SK-N-SH (cell line): ENCODE results near the gene ANKMY2. TPM values are rescaled to one million over a fixed set of nuclear protein-coding genes. Genes with fewer than 3 reads are reported as not detected.
A peak's percentile ranks its signal among the peaks of the same experiment; 100 is the strongest.

Source experiments
- CTCF ChIA-PET: fragments of 300-600, 350-600 bp; formaldehyde crosslinking; extraction: SDS; loops from one replicate; lab custom pipeline; 2021; lab: Yijun Ruan, JAX
- POLR2A ChIA-PET: fragments of 350-600 bp; sonication (Branson Sonifier 250); formaldehyde crosslinking; extraction: SDS; loops from one replicate; lab custom pipeline; 2020; ENCODE audit warnings: antibody characterized with exemption, inconsistent platforms; lab: Yijun Ruan, JAX
- DNase-seq: peaks from one replicate; pipeline ENCODE4 v3.0.0; 2012
- H2AFZ ChIP-seq: fragments of 200-600 bp; sonication (generic); 2 replicates; pipeline ENCODE4 v1.8.1; 2016; ENCODE audit warnings: antibody characterized with exemption, mild to moderate bottlenecking, low read depth
- H3F3A ChIP-seq: fragments of 200-600 bp; sonication (generic); replicated peaks from 2 replicates; pipeline ENCODE3; 2016; ENCODE audit warnings: antibody characterized with exemption, mild to moderate bottlenecking; ENCODE audit not compliant: insufficient read depth
- H3K27ac ChIP-seq, 2 experiments: fragments of 200-500 bp in 1 of 2; fragments of 200-600 bp in 1 of 2; sonication (Bioruptor generic) in 1 of 2; sonication (generic), shearing (Covaris generic) in 1 of 2; 2 replicates each; pipeline versions ENCODE4 v1.5.1 to v1.6.1; 2014 to 2016; ENCODE audit warnings: low read depth in 2 of 2, inconsistent platforms in 1 of 2, low read length in 1 of 2, mild to moderate bottlenecking in 1 of 2, mixed read lengths in 1 of 2
- H3K27me3 ChIP-seq: fragments of 200-600 bp; sonication (generic), shearing (Covaris generic); 2 replicates; pipeline ENCODE4 v1.6.1; 2016; ENCODE audit warnings: mixed run types; ENCODE audit not compliant: insufficient read depth
- H3K36me3 ChIP-seq, 2 experiments: fragments of 200-500 bp in 1 of 2; fragments of 200-600 bp in 1 of 2; sonication (Bioruptor generic) in 1 of 2; sonication (generic) in 1 of 2; replicated peaks in 1 of 2; 2 replicates each; pipeline versions ENCODE3 to v1.5.1; 2014 to 2016; ENCODE audit warnings: low read length in 1 of 2, mild to moderate bottlenecking in 1 of 2; ENCODE audit not compliant: insufficient read depth in 2 of 2, control insufficient read depth in 1 of 2
- H3K4me1 ChIP-seq, 2 experiments: fragments of 200-500 bp in 1 of 2; fragments of 200-600 bp in 1 of 2; sonication (Bioruptor generic) in 1 of 2; sonication (generic), shearing (Covaris generic) in 1 of 2; 2 replicates each; pipeline versions ENCODE4 v1.5.1 to v1.6.1; 2014 to 2016; ENCODE audit warnings: low read depth in 1 of 2, low read length in 1 of 2, mixed run types in 1 of 2; ENCODE audit not compliant: insufficient read depth in 2 of 2, control insufficient read depth in 1 of 2
- H3K4me2 ChIP-seq: fragments of 200-600 bp; sonication (generic), shearing (Covaris generic); 2 replicates; pipeline ENCODE4 v1.6.1; 2017; ENCODE audit warnings: mixed run types
- H3K4me3 ChIP-seq, 2 experiments: fragments of 200-500 bp in 1 of 2; fragments of 200-600 bp in 1 of 2; sonication (Bioruptor generic) in 1 of 2; sonication (generic), shearing (Covaris generic) in 1 of 2; 2 replicates each; pipeline versions ENCODE4 v1.5.1 to v1.8.1; 2014 to 2016; ENCODE audit warnings: low read depth in 2 of 2, inconsistent platforms in 1 of 2, low read length in 1 of 2, mild to moderate bottlenecking in 1 of 2, mixed read lengths in 1 of 2, moderate library complexity in 1 of 2
- H3K79me2 ChIP-seq: fragments of 200-600 bp; sonication (generic); 2 replicates; pipeline ENCODE4 v1.8.1; 2017; ENCODE audit warnings: mild to moderate bottlenecking; ENCODE audit not compliant: insufficient read depth
- H3K9ac ChIP-seq: fragments of 200-600 bp; sonication (generic); 2 replicates; pipeline ENCODE4 v1.6.1; 2017; ENCODE audit warnings: mixed run types
- H3K9me2 ChIP-seq: fragments of 200-600 bp; sonication (generic); 2 replicates; pipeline ENCODE4 v1.6.1; 2017; ENCODE audit warnings: mixed run types
- H3K9me3 ChIP-seq: fragments of 200-600 bp; sonication (generic); 2 replicates; pipeline ENCODE4 v1.6.1; 2017; ENCODE audit warnings: mixed run types, mild to moderate bottlenecking, moderate library complexity
- H4K20me1 ChIP-seq: fragments of 200-600 bp; sonication (generic); 2 replicates; pipeline ENCODE4 v1.6.1; 2017; ENCODE audit warnings: mild to moderate bottlenecking, mixed run types; ENCODE audit not compliant: insufficient read depth
- CHD2 ChIP-seq: fragments of 150-350 bp; IDR thresholded peaks from 2 replicates; pipeline ENCODE4 v1.6.1; 2018; ENCODE audit warnings: low read length; ENCODE audit not compliant: partially characterized antibody
- CTCF ChIP-seq: fragments of 200-600 bp; sonication (generic); IDR thresholded peaks from 2 replicates; pipeline ENCODE4 v1.6.1; 2017; ENCODE audit warnings: antibody characterized with exemption, mild to moderate bottlenecking, moderate library complexity
- ELF1 ChIP-seq: IDR thresholded peaks from 2 replicates; pipeline ENCODE4 v1.4.0; 2012
- EP300 ChIP-seq, 2 experiments: IDR thresholded peaks; 2 replicates each; pipeline versions ENCODE4 v1.4.0 to v1.6.1; 2012; ENCODE audit warnings: borderline replicate concordance in 1 of 2, low read depth in 1 of 2, low read length in 1 of 2
- GATA2 ChIP-seq: sonication (generic); formaldehyde crosslinking; IDR thresholded peaks from 2 replicates; pipeline ENCODE4 v1.5.0; 2020; ENCODE audit warnings: mild to moderate bottlenecking, missing genetic modification reagents
- IRF3 ChIP-seq: fragments of 150-350 bp; IDR thresholded peaks from 2 replicates; pipeline ENCODE4 v1.6.1; 2016; ENCODE audit warnings: mild to moderate bottlenecking, low read depth, low read length
- MAX ChIP-seq: IDR thresholded peaks from 2 replicates; pipeline ENCODE4 v1.4.0; 2012; ENCODE audit warnings: low read depth
- PBX3 ChIP-seq: IDR thresholded peaks from 2 replicates; pipeline ENCODE4; 2012
- POLR2AphosphoS5 ChIP-seq: IDR thresholded peaks from 2 replicates; pipeline ENCODE4 v1.6.1; 2012; ENCODE audit warnings: low read depth, low read length
- RAD21 ChIP-seq: IDR thresholded peaks from 2 replicates; pipeline ENCODE4 v1.6.1; 2012; ENCODE audit warnings: mild to moderate bottlenecking, low read length
- REST ChIP-seq: IDR thresholded peaks from 2 replicates; pipeline ENCODE4 v1.6.1; 2012; ENCODE audit warnings: mild to moderate bottlenecking, low read depth, low read length, moderate library complexity
- RXRA ChIP-seq: IDR thresholded peaks from 2 replicates; pipeline ENCODE4 v1.4.0; 2012; ENCODE audit warnings: low read depth, mild to moderate bottlenecking, borderline replicate concordance
- SMC3 ChIP-seq: IDR thresholded peaks from 2 replicates; pipeline ENCODE4 v1.6.1; 2012; ENCODE audit warnings: low read depth, low read length, improper control_type of control experiment
- TCF12 ChIP-seq: IDR thresholded peaks from 2 replicates; pipeline ENCODE4 v1.4.0; 2012
- TEAD4 ChIP-seq: IDR thresholded peaks from 2 replicates; pipeline ENCODE4 v1.4.0; 2012; ENCODE audit warnings: mild to moderate bottlenecking, borderline replicate concordance; ENCODE audit not compliant: insufficient read depth
- WGBS: methylation state at CpG from one replicate; pipeline ENCODE4 v1.1.6; 2017; ENCODE audit warnings: low lambda C conversion rate; 5-methylcytosine and 5-hydroxymethylcytosine counted together
- polyA plus RNA-seq, 3 experiments: library from polyadenylated mRNA; depleted of rRNA; stranded (reverse); fragments of >200 nt; gene quantifications; 2 replicates each; pipeline ENCODE4 v1.2.3, GENCODE V29; 2012

The ANKMY2 gene
- polyA plus RNA-seq, 1 of the 3 experiments (the other 2 are of a cell fraction) = 15.8 TPM

- peaks cover 15% of the 10 kb centered on the region for H3F3A ChIP-seq
- H3K4me2 ChIP-seq = no peak overlapping the region
- H3K36me3 ChIP-seq = peaks cover 0 to 9% of the 10 kb centered on the region in 2 experiments
- peak overlapping the region; percentile 2 to 6; a peak in 2 of 4 replicates for H3K27ac ChIP-seq
- ChIA-PET CTCF (interaction anchor here (1.3 kb wide), 1 partner anchor 10 kb away, joined by 7 read pairs; no protein-coding TSS in a partner anchor), POLR2A (no interaction called here)
- H3K9me2 ChIP-seq = no peaks in the 10 kb centered on the region
- 91% methylated on average over 4 of the region's 4 CpGs for WGBS
- H3K4me1 ChIP-seq = peaks cover 15% of the 10 kb centered on the region in 2 experiments; a peak in 3 of 4 replicates
- H3K4me3 ChIP-seq = no peak overlapping the region
- H4K20me1 ChIP-seq = no peaks in the 10 kb centered on the region
- DNase-seq = no peak
- peaks cover 94% of the 10 kb centered on the region for H3K79me2 ChIP-seq
- no peak overlapping the region for H3K9ac ChIP-seq
- no peaks in the 10 kb centered on the region for H3K9me3 ChIP-seq
- no peaks in the 10 kb centered on the region for H3K27me3 ChIP-seq
- TF ChIP-seq RXRA (peak; percentile 36; the same call in 1 of the 2 replicates), CHD2 (peak; percentile 42), TEAD4 (no peak), MAX (0 out of 2 replicates have a peak, but pooled peaks have one; percentile 47), ELF1 (0 out of 2 replicates have a peak, but pooled peaks have one; percentile 19), GATA2 (CRISPR knock-in tag) (no peak), CTCF (peak; percentile 29; the same call in 1 of the 2 replicates), TCF12 (peak; percentile 80), PBX3 (peak; percentile 52; the same call in 1 of the 2 replicates), IRF3 (no peak)
- TF ChIP-seq, all 33 proteins: peak for 7
- H2AFZ ChIP-seq = no peak overlapping the region
Measured at GRCh38 chr7:16657656-16658279, 12.2 kb upstream of the ANKMY2 start.

- ChIA-PET POLR2A (no interaction called here), CTCF (interaction anchor here (1.0 to 1.3 kb wide), 3 partner anchors 9 to 262 kb away, joined by 3 read pairs; no protein-coding TSS in a partner anchor)
- Histone ChIP-seq H3K4me1 (peaks cover 13% of the 10 kb centered on the region in 2 experiments; a peak in 3 of 4 replicates), H2AFZ (no peak overlapping the region), H3K4me3 (no peak overlapping the region), H3K27me3 (no peaks in the 10 kb centered on the region), H3K79me2 (peaks cover 94% of the 10 kb centered on the region), H3K27ac (no peak overlapping the region), H4K20me1 (peaks cover 7% of the 10 kb centered on the region; the same call in 1 of the 2 replicates), H3F3A (peaks cover 15% of the 10 kb centered on the region), H3K9me3 (no peaks in the 10 kb centered on the region), H3K4me2 (no peak overlapping the region), H3K36me3 (peaks cover 0 to 4% of the 10 kb centered on the region in 2 experiments), H3K9ac (no peak overlapping the region), H3K9me2 (no peaks in the 10 kb centered on the region)
- DNase-seq = no peak
- WGBS = 84% methylated on average over 1 of the region's 1 CpG
- TF ChIP-seq RAD21 (no peak), EP300 (IDR thresholded peaks at IDR 0.05; ENCODE audit: borderline replicate concordance in 1 of 2, low read depth in 1 of 2, low read length in 1 of 2) (no peak), POLR2AphosphoS5 (no peak), REST (no peak), RXRA (no peak), CHD2 (no peak), MAX (no peak), SMC3 (no peak)
Measured at GRCh38 chr7:16656141-16656540, 10.6 kb upstream of the ANKMY2 start.
